ENCODE measurements around the gene GLT6D1.

Gene GLT6D1

GRCh38 chr9:135608294-135608998, 30.9 kb downstream of the GLT6D1 start:
- DNase-seq (ENCODE audit: low read depth in 2 of 2): no peak

GRCh38 chr9:135607401-135608293, 31.7 kb downstream of the GLT6D1 start:
- no peak for DNase-seq (ENCODE audit: low read depth in 2 of 2)

GRCh38 chr9:135606885-135607259, 32.5 kb downstream of the GLT6D1 start:
- DNase-seq (ENCODE audit: low read depth in 2 of 2): no peak

DNA sequence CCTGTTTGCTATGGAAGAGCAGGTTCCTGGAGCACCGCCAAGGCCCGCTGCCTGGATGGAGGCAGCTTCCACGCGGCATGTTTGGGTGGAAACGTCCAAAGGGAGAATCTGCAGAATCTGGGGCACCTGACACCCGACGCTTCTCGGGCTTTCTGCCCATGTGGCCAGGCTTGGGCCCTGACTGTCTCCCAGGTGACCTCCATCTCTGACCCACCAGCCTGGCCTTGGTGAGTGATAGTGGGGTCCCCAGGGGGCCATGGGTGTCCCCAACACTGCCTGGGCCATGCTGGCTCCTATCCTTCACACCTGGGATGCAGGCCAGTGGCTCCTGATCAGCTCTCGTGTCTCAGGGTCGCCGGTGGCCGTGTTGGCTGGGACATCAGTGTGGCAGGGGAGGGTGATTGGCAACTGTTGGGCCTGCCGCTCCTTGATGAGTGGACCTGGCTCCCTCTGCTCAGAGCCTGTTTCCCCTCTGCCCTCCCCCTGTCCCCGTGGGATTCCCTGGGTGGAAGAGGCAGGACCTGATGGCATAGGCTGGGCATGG, 34.0 kb downstream of the GLT6D1 start:
- no peak for DNase-seq (ENCODE audit: low read depth in 2 of 2)

DNA sequence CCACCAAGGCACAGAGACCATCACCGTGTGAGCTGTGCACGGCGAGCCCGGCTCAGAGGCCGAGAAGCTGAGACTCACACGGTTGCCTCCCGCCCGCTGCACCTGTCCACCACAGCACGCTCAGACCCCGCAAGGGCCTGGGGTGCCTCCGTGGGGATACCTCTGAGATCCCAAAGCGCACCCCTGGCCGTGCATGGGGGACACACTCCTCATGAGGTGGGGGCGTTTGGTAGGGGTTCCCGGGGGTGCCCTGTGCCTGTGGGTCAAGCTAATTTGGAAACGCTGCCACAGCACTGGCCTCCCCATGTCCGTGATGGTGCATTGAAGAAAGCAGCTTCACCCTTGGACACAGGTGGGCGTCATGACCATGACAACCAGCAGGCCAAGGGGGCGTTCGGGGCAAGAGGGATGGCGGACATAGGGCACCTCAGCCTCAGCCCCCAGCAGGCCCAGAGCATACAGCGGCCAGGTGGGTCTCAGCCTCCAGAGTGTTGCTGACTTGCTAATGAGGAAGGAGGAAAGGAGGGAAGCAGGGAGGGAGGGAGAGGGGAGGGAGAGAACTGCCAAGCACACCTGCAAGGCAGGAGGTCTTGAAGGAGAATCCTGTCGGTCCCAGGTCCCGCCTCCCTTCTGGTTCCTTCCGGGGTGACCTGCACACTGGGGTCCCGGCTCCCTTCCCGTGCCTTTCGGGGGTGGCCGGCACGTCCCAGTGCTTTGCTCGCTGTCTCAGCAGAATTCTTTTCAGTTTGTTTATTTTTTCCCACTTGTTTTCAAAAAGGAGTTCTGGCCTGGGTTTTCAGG, 34.7 kb downstream of the GLT6D1 start:
- DNase-seq (ENCODE audit: low read depth in 2 of 2): no peak

GRCh38 chr9:135602789-135603481, 36.4 kb downstream of the GLT6D1 start:
- peak; percentile 11 to 43 for DNase-seq (ENCODE audit: low read depth in 2 of 2)

DNA sequence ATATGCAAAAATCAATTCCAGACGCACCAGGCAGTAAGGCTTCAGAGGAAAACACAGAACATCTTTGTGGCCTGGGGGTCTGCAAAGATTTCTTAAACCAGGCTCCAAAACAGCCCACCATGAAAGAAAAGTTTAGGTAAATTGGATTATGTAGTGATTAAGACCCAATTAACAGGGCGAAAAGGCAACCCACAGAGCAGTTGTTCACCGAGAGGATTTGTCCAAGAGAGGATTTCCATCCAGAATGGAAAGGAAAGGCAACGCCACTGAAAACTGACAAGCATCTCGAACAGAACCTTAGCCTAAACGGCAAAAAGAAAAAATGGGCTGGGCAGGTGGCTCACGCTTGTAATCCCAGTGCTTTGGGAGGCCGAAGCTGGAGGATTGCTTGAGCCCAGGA, 37.4 kb downstream of the GLT6D1 start:
- DNase-seq (ENCODE audit: low read depth in 2 of 2): no peak

DNA sequence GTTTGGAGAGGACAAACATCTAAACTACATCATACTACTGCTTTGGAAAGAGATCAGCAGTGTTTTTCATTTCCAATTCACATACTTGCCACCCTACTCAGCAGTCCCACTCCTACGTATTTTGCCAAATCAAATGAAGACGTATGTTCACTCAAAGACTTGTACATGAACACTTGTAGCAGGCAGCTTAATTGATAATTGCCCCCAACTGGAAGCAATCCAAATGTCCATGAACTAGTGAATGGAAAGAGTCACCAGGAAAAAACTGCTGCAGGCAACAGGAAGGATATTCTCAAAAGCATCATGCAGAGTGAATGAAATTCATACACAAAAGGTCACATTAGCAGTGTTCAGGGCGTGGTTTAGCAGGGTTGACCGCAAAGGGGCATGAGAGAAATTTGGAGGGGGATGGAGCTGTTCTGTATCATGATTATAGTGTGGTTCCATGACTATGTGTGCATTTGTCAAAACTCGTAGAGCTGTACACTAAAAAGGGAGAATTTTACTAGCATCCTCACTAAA, 39.0 kb downstream of the GLT6D1 start:
- DNase-seq (ENCODE audit: low read depth in 2 of 2): no peak

DNA sequence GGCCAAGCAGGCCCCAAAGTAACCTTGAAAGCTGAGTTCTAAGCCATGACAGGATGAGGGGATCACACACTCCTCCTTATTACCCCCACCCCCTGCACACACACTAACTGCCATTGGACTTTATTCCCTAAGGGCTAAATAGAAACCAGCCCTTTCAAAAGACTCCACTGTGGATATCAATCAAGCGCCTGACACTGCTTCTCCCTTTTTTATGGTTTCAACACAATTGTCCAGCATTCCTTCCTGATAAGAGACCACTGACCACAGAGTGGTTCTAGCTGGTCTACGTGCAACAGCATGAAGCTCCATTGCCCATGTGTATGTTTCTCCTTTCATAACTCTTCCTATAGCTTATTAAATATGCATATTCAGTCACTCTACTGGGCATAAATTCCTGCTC, 43.1 kb downstream of the GLT6D1 start:
- DNase-seq (ENCODE audit: low read depth in 2 of 2): no peak

DNA sequence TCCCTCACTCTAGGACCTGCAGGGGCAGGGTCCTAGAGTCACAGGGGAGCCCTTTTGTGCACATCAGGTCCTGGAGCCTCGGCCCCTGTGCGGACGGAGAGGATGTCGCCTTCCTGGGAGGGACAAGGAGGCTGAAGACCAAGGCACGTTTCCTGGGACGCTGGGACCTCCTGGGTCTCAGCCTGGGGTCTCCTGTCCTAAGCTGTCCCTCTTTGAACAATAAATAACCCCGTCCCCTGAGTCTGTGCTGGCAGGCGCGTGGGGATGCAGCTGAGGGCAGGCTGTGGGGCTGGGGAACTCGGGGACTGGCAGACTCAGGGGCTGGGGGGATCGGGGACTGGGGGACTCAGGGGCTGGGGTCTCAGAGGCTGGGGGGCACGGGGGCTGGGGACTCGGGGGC, 46.7 kb downstream of the GLT6D1 start:
- no peak for DNase-seq (ENCODE audit: low read depth in 2 of 2)

GRCh38 chr9:135592331-135592590, 47.1 kb downstream of the GLT6D1 start:
- DNase-seq (ENCODE audit: low read depth in 2 of 2): no peak

DNA sequence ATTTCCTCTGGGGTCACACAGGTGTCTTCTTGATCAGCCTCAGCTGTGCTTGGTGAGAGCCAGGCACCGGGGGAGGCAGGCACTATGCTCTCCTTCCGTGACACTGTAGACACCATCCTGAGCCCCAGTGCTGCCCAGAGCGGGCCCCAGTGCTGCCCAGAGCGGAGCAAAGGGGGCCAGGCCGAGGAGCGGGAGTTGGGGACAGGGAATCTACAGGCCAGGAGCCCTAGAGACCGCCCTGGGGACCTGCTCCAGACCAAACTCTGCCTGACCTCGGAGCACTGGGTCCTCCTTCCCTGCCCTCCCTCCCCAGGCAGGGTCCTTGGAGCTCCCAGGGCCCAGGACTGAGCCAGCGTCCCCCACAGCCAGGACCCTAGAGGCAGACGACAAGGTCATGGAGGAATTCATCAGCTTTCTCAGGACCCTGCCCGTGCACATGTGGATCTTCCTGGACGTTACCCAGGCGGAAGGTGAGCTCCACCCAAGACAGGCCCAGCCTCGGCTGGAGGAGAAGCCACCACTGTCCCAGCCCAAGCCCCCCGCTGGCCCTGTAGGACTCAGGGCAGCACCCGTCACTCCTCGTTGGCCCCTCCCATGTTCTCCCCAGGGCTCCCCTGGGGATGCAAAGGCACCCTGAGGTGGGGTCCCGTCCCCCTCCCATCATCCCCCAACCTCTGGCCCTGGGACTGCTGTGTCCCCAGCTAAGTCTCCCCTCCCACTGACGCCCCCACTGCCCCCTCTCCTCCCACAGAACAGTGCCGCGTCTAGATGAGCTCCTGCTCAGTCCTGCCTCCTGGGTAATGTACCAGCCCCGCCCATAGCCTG, 47.6 kb downstream of the GLT6D1 start:
- DNase-seq (ENCODE audit: low read depth in 2 of 2): no peak

- no peak for DNase-seq (ENCODE audit: low read depth in 2 of 2)
These were observed 48.8 kb downstream of the GLT6D1 start for GRCh38 chr9:135590486-135591079.

DNA sequence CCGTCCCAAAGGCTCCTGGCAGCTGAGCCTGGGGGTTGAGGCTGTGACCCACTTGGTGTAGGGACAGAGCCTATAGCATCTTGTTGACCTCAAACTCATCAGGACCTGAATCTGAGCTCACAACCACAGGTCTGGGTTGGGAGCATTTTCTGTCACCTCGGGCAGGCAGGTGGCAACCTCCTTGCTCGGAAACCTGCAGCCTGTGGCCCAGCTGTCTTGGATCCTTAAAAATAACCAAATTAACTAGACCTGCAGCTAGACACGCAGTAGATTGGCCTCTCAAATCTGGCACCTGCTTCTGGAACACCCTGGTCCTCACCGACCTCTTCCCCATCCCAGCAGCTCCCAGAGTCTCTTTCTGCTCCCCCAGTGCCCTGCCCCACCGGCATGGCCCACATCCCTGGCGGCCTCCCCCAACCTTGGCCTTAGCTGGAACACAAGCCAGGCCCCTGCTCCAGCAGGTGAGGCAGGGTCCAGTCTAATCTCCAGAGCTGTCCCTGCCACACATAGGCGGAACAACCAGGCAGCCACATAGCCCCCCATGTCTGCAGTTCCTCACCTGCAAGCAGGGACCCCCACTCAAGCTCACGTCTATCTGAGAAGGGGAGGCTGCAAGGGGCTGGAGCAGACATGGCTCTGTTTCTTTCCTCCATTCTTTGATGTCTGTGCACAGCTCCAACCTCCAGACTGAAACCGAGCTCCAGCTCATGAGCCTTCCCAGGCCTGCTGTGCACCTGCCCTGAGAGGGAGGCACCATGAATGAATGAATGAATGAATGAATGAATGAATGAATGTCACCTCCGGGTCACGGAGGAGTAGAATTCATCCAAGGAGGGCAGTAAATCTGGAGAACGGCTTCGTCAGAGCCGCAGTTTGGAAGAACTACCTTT, 49.5 kb downstream of the GLT6D1 start:
- DNase-seq (ENCODE audit: low read depth in 2 of 2): no peak

DNA sequence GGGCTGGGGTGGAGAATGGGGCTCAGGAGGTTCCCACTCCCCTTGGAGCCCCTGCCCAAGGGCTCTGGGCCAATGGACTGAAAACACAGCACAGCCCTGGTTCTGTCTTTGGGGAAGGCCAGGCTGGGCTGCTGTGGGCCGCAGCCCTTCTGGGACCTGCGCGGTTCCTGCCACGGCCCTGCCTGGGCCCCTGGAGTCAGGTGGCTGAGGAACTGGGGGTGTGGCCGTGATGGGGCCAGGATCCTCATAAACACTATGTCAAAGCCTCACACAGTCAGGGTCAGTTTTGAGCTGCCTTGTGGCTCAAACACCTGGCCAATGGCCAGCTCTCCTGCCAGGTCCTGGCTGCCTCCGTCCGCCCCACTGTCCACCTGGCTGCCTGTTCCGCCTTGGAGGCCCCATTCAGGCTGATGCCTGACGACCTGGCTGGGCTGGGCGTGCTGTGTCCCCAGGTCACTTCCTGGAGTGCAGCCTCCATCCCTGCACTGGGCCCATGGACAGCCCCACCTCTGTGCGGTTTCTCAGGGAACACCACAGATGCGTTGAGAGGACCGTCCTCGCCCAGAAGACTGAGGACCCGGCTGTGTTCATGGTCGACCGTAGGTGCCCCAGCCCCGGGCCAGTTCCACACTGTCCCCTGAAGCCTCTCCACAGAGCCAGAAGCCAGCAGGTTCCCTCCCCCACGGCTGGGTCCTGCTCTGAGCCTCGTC, 50.3 kb downstream of the GLT6D1 start:
- DNase-seq (ENCODE audit: low read depth in 2 of 2): no peak

GRCh38 chr9:135588371-135588770, 51.0 kb downstream of the GLT6D1 start:
- no peak for DNase-seq (ENCODE audit: low read depth in 2 of 2)

GRCh38 chr9:135587658-135588057, 51.7 kb downstream of the GLT6D1 start:
- DNase-seq (ENCODE audit: low read depth in 2 of 2): no peak

GRCh38 chr9:135586601-135587109, 52.7 kb downstream of the GLT6D1 start:
- DNase-seq (ENCODE audit: low read depth in 2 of 2): no peak
